A673 (cell line): Measurements from ENCODE around the gene MPO. TPM values are rescaled to one million over a fixed set of nuclear protein-coding genes. Genes with fewer than 3 reads are reported as not detected.

Source experiments
- BruUV-seq: library from RNA; stranded (reverse); fragments of 400-500 nt; replicated peaks from 2 replicates; lab custom pipeline; 2021; lab: Mats Ljungman, UMichigan
- CTCF ChIA-PET: fragments of 300-600 bp; sonication (Branson Sonifier 250); formaldehyde crosslinking; loops from one replicate; lab custom pipeline; 2022; ENCODE audit warnings: antibody characterized with exemption; lab: Charles Lee
- POLR2A ChIA-PET: fragments of 300-600 bp; sonication (Branson Sonifier 250); formaldehyde crosslinking; loops from one replicate; lab custom pipeline; 2022; ENCODE audit warnings: antibody characterized with exemption; ENCODE audit not compliant: low non-redundant PET; lab: Charles Lee
- DNase-seq: peaks from one replicate; pipeline ENCODE4 v3.0.0-alpha.2; 2015; ENCODE audit warnings: low spot score
- H3K27ac ChIP-seq: fragments of 200-600 bp; sonication (generic); 2 replicates; pipeline ENCODE4 v1.5.1; 2016; ENCODE audit warnings: mixed run types, low read depth, mild to moderate bottlenecking, mixed read lengths, antibody characterized with exemption, low read length; ENCODE audit not compliant: poor library complexity, severe bottlenecking
- H3K27me3 ChIP-seq: fragments of 200-600 bp; sonication (generic); replicated peaks from 2 replicates; pipeline ENCODE4 v1.6.1; 2017; ENCODE audit warnings: mixed run types, low read depth, mild to moderate bottlenecking, mixed read lengths, antibody characterized with exemption, low read length; ENCODE audit not compliant: insufficient read depth, poor library complexity
- H3K36me3 ChIP-seq: fragments of 200-600 bp; sonication (generic); 2 replicates; pipeline ENCODE4 v1.6.1; 2016; ENCODE audit warnings: mixed run types, mild to moderate bottlenecking, mixed read lengths, antibody characterized with exemption, low read length; ENCODE audit not compliant: insufficient read depth, poor library complexity, severe bottlenecking
- H3K4me1 ChIP-seq: fragments of 200-600 bp; sonication (generic); 2 replicates; pipeline ENCODE4 v1.6.1; 2017; ENCODE audit warnings: mixed run types, mild to moderate bottlenecking, mixed read lengths, antibody characterized with exemption, low read length; ENCODE audit not compliant: insufficient read depth, poor library complexity, severe bottlenecking
- H3K4me3 ChIP-seq: fragments of 200-600 bp; sonication (generic); 2 replicates; pipeline ENCODE4 v1.5.1; 2016; ENCODE audit warnings: low read depth, mixed run types, mild to moderate bottlenecking, mixed read lengths, low read length; ENCODE audit not compliant: poor library complexity, severe bottlenecking
- H3K9me3 ChIP-seq: fragments of 200-600 bp; sonication (generic); 2 replicates; pipeline ENCODE4 v1.6.1; 2016; ENCODE audit warnings: mixed run types, low read depth, mild to moderate bottlenecking, mixed read lengths, antibody characterized with exemption, low read length; ENCODE audit not compliant: poor library complexity, severe bottlenecking
- EZH2 ChIP-seq: fragments of 200-600 bp; sonication (generic); IDR thresholded peaks from 2 replicates; pipeline ENCODE4 v1.6.1; 2017; ENCODE audit warnings: borderline replicate concordance, low read depth, mild to moderate bottlenecking, mixed read lengths, antibody characterized with exemption, low read length; ENCODE audit not compliant: poor library complexity, severe bottlenecking
- intact Hi-C: fragments of 100-400 bp; cut with micrococcal nuclease; formaldehyde crosslinking; loops from one replicate; pipeline ENCODE4 v1.10.0; 2022; ENCODE audit not compliant: unreplicated experiment
- total RNA-seq: library from RNA; stranded (reverse); gene quantifications from 2 replicates; pipeline ENCODE4 v1.2.3, GENCODE V29; 2021
- TF ChIP-seq, protein P1 (sequence below): fragments of 300-800, 200-600 bp; sonication (generic); conservative IDR thresholded peaks from 2 replicates; pipeline ENCODE4 v1.5.1; 2017; ENCODE audit warnings: low read depth, mild to moderate bottlenecking, antibody characterized with exemption, low read length, moderate library complexity, mixed read lengths

Gene MPO
- total RNA-seq, 1 experiment from 2014 or later, result not detected

DNA sequence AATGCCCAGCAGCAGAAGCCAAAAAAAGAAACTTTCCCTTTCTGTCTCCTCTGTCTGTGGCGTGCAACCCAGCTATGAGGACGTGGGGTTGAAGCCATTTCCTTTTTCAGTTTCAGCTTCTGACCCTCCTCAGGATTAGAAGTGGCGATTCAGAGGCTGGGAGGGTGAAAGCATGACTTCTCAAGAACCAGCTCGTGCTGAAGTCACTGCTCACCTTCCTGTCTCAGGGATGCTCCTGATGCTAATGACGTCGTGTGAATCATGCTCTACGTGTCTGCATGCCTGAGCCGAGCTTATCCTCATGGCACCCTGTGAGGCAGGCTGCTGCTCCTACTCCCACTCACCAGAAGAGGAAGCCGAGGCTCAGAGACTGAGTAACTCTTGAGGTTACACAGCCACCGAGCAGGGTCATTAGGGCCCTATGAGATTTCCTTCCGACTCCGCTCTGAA lies 48.0 kb downstream of the MPO start:
- intact Hi-C loops, result no loop called here
- peaks cover 18% of the 10 kb centered on the region for H3K27me3 ChIP-seq
- peak; percentile 33 for DNase-seq
- no peak overlapping the region for H3K4me3 ChIP-seq
- no peak overlapping the region for H3K27ac ChIP-seq
- no TSS peak for BruUV-seq
- no peaks in the 10 kb centered on the region for H3K9me3 ChIP-seq
- H3K4me1 ChIP-seq, result peaks cover 5% of the 10 kb centered on the region
- ChIA-PET POLR2A (no interaction called here), CTCF (interaction anchor here (0.5 kb wide), 1 partner anchor 355 kb away, joined by 5 read pairs; no protein-coding TSS in a partner anchor)
- H3K36me3 ChIP-seq, result no peaks in the 10 kb centered on the region
- TF ChIP-seq, protein P1, sequence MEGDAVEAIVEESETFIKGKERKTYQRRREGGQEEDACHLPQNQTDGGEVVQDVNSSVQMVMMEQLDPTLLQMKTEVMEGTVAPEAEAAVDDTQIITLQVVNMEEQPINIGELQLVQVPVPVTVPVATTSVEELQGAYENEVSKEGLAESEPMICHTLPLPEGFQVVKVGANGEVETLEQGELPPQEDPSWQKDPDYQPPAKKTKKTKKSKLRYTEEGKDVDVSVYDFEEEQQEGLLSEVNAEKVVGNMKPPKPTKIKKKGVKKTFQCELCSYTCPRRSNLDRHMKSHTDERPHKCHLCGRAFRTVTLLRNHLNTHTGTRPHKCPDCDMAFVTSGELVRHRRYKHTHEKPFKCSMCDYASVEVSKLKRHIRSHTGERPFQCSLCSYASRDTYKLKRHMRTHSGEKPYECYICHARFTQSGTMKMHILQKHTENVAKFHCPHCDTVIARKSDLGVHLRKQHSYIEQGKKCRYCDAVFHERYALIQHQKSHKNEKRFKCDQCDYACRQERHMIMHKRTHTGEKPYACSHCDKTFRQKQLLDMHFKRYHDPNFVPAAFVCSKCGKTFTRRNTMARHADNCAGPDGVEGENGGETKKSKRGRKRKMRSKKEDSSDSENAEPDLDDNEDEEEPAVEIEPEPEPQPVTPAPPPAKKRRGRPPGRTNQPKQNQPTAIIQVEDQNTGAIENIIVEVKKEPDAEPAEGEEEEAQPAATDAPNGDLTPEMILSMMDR, result no peak
- no peak for TF ChIP-seq EZH2

DNA sequence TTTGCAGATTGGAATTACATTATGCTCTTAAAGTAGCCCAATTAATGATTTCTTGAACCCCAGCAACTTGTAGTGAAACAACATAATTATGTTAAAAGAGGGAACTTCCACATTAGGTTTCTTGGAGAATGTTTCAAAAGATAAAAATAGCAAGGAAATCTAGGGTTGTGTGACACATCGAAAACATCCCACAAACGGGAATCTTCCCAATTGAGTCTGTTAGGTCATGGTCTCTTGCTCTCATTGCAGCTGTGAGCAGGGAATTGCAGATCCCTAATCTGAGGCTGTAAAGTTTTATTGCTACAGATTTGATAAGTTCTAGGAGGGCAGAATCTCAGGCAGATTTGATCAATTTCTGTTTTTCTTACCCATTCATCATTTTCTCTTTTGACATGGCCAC lies 49.1 kb downstream of the MPO start:
- no peaks in the 10 kb centered on the region for H3K36me3 ChIP-seq
- ChIA-PET CTCF (no interaction called here), POLR2A (no interaction called here)
- H3K27me3 ChIP-seq, result peaks cover 10% of the 10 kb centered on the region
- H3K4me3 ChIP-seq, result no peak overlapping the region
- intact Hi-C loops, result no loop called here
- peaks cover 5% of the 10 kb centered on the region for H3K4me1 ChIP-seq
- no peaks in the 10 kb centered on the region for H3K9me3 ChIP-seq
- TF ChIP-seq EZH2, result no peak
- TF ChIP-seq, protein P1, result no peak
- BruUV-seq, result no TSS peak
- no peak for DNase-seq
- no peak overlapping the region for H3K27ac ChIP-seq

DNA sequence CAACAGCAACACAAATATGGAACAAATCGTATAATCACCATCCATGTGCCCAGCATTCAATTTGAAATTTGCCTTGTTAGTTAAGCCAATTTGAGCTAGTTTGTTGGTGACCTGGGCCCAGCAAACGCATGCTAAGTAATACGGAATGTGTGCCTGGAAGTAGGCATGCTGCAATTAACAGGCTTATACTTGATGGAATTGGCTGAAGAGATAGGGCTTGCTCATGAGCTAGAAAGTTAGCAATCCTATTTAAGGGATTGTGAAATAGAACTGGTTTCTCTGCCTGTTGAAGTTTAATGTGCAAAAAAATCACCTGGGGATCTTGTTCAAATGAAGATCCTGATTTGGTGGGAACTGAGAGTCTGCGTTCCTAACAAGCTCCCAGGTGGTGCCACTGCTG lies 50.9 kb downstream of the MPO start:
- Histone ChIP-seq H3K4me1 (peaks cover 2% of the 10 kb centered on the region), H3K27me3 (peaks cover 4% of the 10 kb centered on the region), H3K27ac (no peak overlapping the region), H3K9me3 (no peaks in the 10 kb centered on the region), H3K4me3 (no peak overlapping the region), H3K36me3 (no peaks in the 10 kb centered on the region)
- no peak for TF ChIP-seq EZH2
- TF ChIP-seq, protein P1, result no peak
- no peak for DNase-seq
- POLR2A ChIA-PET, result no interaction called here
- intact Hi-C loops, result no loop called here
- BruUV-seq, result no TSS peak
- CTCF ChIA-PET, result interaction anchor here (0.7 kb wide), 1 partner anchor 40 kb away, joined by 3 read pairs; no protein-coding TSS in a partner anchor
